Fibroblast of the conjunctiva (primary cell): ENCODE measurements around the gene RNF38.
"Not testable (repeated sequence)": the region's sequence is repeated elsewhere in the genome, so short reads cannot be mapped to it uniquely, and the experiment has no call there.

Experiments used
- DNase-seq: peaks from one replicate; pipeline ENCODE4 v3.0.0-alpha.2; 2010; ENCODE audit warnings: low read depth

RNF38 gene

DNA sequence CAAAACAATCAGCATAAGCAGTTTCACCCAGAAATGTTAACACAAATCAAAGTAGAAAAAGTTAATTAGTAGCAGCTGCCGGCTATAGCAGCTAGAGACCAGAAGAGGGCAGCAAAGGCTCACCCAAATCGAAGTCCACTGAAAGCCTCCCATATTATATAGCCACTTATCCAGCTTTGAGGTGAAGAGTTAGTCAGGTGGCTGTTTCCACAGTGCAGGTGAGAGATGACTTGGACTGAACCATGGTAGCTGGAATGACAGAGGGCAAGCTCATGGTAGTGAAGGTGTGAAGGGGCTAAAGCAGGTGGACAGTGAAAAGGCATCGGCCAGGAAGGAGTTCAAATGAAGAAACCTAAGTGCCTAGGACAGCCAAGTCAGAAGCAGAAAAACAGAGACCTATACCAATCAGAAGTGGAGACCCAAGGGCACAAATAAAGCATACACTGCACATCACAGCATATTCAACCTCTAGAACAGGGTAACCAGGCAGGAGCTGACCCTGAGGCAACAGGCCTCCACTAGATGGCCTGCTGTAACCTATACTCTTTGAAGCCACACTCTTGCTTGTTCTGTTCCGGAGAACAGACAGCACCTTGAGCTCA, 7.2 kb upstream of the RNF38 start:
- peak; percentile 52 for DNase-seq

- no peak for DNase-seq
Measured at GRCh38 chr9:36402536-36402935, 2.5 kb upstream of the RNF38 start.

- DNase-seq = no peak
Measured at GRCh38 chr9:36401897-36402480, 1.9 kb upstream of the RNF38 start.

DNA sequence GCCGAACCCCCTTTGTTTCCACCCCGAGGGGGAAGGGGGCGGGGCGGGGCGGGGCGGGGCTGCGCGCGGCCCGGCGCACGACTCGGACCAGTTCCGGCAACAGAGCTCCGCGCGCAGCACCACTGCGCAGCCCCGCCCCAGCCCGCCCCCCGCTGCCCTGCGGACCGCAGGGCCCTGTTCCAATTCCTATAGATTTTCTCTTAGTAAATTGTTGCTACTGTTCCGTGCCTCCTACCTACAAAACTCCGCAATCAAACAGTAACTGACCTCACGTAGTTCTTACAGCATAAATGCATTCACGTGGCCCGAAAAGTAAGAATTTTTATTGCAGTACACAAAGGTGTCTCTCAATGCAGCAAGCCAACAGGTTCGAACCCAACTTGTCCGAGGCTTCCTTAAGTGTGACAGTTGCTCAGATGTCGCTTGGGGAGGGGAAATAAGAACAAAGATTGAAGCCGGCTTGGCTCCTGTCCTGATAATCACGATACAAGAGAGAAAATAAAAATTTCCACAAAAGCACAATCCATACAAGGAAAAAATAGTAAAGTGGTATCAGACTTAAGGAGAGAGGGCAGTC, 1.2 kb upstream of the RNF38 start:
- DNase-seq = no peak

- peak; percentile 66 for DNase-seq
Measured at GRCh38 chr9:36400332-36401163, 479 bp upstream of the RNF38 start.

- no peak for DNase-seq
Measured at GRCh38 chr9:36398745-36399144, 1.3 kb downstream of the RNF38 start.

DNA sequence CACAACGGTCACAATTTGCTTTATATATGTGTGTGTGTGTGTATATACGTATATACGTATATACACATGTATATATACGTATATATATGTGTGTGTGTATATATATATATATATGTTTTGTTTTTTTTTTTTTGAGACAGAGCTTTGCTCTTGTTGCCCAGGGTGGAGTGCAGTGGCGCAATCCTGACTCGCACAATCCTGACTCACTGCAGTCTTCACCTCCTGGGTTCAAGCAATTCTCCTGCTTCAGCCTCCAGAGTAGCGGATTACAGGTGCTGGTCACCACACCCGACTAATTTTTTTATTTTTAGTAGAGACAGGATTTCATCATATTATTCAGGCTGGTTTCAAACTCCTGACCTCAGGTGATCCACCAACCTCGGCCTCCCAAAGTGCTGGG, 3.1 kb downstream of the RNF38 start:
- no peak for DNase-seq

- DNase-seq = no peak
Measured at GRCh38 chr9:36392489-36392888, 7.6 kb downstream of the RNF38 start.

GRCh38 chr9:36389590-36389989, 10.5 kb downstream of the RNF38 start:
- no peak for DNase-seq

DNA sequence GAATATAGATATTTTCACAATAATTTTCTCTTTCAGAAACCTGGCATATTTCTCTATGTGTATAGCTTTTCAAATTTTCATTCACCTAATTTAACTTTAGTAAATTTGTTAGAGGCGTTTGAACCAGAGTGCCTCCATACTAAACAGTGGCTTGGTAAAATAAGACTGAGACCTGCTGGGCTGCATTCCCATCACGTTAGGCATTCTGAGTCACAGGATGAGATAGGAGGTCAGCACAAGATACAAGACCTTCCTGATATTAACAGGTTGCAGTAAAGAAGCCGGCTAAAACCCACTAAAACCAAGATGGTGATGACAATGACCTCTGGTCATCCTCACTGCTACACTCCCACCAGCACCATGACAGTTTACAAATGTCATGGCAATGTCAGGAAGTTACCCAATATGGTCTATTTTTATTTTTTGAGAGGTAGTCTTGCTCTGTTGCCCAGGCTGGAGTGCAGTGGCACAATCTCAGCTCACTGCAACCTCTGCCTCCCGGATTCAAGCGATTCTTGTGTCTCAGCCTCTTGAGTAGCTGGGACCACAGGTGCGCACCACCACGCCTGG, 13.6 kb downstream of the RNF38 start:
- DNase-seq = not testable (repeated sequence)

GRCh38 chr9:36382484-36382883, 17.6 kb downstream of the RNF38 start:
- DNase-seq = no peak

GRCh38 chr9:36364577-36364976, 35.5 kb downstream of the RNF38 start:
- no peak for DNase-seq

- no peak for DNase-seq
Measured at GRCh38 chr9:36363448-36363847, 36.6 kb downstream of the RNF38 start.

DNA sequence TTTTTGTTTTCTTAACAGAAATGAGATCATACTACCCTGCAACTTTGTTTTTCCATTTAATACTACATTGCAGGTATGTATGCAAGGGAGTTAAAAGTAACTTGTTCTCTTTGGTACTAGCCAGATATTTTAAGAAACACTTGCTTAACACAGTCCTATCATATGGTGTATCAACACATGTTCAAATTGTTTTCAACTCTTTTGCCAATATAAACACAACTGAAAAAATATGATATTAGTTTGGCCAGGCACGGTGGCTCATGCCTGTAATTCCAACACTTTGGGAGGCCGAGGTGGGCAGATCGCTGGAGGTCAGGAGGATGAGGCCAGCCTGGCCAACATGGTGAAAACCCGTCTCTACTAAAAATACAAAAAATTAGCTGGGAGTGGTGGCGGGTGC, 41.6 kb downstream of the RNF38 start:
- DNase-seq = no peak

GRCh38 chr9:36357639-36358038, 42.4 kb downstream of the RNF38 start:
- no peak for DNase-seq

GRCh38 chr9:36346569-36346968, 53.5 kb downstream of the RNF38 start:
- no peak for DNase-seq

- DNase-seq = no peak
Measured at GRCh38 chr9:36345103-36345846, 54.8 kb downstream of the RNF38 start.

GRCh38 chr9:36341936-36342577, 58.0 kb downstream of the RNF38 start:
- DNase-seq = no peak

- DNase-seq = no peak
Measured at GRCh38 chr9:36337865-36338264, 62.2 kb downstream of the RNF38 start.

DNA sequence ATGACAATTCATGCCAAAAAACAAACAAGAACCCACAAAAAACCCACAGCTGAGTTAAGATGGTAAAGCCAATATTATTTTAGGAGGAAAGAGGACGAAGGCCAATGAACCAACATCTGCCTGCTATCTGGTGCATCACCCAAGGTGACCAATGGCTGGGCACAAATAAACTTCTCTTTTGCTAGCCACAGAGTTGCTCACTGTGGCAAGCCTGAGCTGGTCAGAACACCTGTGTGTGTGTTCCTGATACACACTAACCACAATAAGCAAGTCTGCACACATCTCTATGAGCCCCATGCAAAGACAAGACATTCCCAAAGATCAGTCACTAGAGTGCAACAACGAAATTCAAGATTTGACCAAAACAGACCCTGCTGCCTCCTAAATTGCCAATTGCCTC, 63.1 kb downstream of the RNF38 start:
- no peak for DNase-seq

DNA sequence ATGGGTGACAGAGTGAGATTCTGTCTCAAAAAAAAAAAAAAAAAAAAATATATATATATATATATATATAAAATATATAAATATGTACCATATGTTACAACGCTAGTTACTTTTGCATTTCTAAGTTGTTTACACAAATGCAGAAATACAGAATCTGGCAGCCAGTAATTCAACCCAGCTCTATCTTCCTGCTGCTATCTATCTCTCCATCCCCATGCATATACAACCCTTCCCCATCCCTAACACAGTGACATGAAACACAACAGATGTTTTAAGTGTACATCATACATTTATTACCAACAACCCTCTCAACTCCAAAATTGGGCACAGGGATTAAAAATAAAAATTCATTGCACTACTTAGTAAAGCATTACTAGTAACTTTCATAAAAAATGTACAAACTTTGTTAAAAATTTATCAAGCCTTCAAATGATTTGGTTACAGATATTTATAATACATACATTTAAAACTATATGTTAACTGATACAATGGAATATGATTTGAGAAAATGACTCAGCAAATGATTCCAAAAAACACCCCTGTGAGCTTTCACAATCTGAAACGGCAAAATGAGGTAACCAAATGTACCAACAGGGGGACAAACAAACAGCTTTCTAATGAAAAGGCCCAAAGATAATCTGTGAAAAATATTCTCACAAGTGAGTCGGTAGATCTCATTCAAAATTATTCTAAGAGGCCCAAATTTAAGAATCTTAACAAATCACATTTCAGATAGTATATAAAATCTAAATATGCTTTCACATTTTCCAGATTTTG, 63.8 kb downstream of the RNF38 start:
- DNase-seq = no peak
